CD4-positive, alpha-beta T cell treated with Interleukin-21 for 1 hour (primary cell): ENCODE measurements around the gene SMOC2.

Source experiments
- DNase-seq: peaks from one replicate; pipeline ENCODE4 v3.0.0-alpha.2; 2020

Gene SMOC2

GRCh38 chr6:168581236-168581635 is 140.3 kb downstream of the SMOC2 start:
- no peak for DNase-seq

DNA sequence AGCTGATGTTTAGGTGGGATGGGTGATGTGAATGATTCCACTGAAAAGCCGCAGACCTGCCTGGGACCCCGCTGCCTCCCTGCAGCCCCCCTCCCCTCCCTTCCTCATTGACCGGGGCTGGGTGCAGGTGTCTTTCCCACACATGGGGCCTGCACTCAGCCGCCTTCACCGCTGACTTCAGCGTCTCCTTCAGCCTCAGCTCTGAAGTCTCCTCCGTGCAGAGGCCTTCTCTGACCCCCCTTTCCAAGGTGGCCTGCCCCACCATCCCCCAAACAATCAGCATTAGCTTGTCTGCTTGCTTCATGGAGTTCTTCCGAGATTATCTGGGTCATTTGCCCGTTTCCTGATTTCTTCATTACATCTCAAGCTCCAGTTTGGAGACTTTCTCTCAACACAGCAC is 140.7 kb downstream of the SMOC2 start:
- no peak for DNase-seq

DNA sequence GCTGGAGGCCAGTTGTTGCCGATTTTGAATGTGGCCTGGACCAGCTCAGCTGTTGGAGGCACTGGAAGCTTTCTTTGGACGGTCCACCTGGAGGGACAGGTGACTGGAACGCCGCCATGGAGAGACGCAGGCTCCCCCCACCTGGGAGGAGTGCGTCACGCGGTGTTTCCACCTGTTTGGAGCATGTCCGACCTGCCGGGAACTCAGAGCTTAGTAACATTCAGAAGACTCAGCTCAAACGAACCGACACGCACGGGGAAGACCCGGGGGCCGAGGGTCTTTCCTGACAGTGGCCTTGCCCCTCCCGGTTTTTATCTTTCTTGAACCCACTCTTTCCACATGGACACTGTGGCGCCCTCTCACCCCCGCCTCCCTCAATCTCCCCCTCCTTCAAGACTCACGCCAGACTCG is 141.6 kb downstream of the SMOC2 start:
- no peak for DNase-seq

DNA sequence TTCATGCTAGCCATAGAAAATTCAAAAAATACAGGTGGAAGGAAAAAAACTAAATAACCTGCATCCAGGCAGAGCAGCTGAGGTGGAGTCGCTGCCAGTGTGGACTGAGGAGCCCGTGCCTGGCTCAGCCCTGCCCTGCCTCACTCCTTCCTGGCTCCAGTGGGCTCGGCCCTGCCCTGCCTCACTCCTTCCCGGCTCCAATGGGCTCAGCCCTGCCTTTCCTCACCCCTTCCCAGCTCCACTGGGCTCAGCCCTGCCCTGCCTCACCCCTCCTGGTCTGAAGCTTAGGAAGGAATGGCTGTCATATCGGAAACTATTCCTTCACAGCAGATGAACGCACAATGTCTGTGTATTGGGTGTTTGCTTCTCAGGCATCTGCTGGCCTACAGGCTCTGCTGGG is 142.1 kb downstream of the SMOC2 start:
- DNase-seq, result no peak

GRCh38 chr6:168583821-168584220 is 142.8 kb downstream of the SMOC2 start:
- no peak for DNase-seq

GRCh38 chr6:168584249-168584648 is 143.3 kb downstream of the SMOC2 start:
- DNase-seq, result no peak

DNA sequence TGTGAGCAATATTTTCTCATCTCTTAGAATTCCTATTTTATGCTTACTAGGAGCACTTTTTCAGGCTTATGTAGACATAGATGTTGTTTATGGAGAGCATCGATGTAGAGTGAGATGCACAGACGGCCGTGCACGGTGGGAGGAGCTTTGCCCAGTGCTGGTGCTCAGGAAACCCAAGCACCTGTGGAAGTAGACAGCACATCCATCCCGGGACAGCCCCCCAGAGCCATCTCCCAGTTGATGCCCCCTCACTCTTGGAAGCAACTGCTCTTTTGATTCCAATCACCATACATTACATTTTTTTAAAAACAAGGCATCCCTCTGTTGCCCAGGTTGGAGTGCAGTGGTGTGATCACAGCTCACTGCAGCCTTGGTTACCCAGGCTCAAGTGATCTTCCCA is 143.7 kb downstream of the SMOC2 start:
- DNase-seq, result no peak

- DNase-seq, result no peak
Observed at GRCh38 chr6:168585441-168585840, 144.5 kb downstream of the SMOC2 start.

- DNase-seq, result no peak
Observed at GRCh38 chr6:168589275-168589674, 148.3 kb downstream of the SMOC2 start.

DNA sequence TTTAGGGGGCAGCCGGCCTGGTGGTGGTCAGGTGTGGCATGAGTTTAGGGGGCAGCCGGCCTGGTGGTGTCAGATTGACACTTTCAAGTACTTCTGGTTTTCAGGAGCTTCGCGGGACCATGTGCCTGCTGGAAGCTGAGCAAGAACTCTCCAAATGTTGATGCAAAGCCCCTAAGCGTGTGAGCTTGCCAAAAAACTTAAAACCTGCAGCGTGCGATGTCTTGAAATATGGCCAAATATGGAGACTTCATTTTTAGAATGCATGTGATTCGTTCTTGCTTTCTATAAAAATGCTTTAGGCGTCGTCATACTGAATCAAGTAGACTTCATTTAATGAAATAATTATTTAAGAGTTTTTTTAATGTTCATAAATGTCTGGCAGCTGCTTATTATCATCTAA is 149.4 kb downstream of the SMOC2 start:
- DNase-seq, result no peak

- no peak for DNase-seq
Observed at GRCh38 chr6:168596344-168596743, 155.4 kb downstream of the SMOC2 start.

DNA sequence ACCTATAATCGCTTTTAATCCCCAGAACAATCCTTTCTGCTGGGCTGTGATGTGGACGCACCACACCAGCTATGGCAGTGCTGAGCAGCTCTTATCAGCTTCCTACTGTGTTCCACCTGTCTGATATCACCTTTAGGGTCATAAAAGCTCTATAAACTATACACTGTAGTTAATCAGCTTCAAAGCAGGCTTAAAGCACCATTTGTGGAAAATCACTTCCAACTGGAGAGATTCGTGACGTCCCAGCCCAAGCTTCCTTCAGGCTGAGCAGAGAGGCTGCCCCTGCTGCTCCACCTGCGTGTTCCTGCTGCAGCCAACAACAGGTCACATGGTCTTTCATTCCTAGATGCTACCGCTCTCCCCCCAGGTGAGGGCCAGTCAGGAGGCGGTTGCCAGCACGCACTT is 156.5 kb downstream of the SMOC2 start:
- DNase-seq, result no peak

DNA sequence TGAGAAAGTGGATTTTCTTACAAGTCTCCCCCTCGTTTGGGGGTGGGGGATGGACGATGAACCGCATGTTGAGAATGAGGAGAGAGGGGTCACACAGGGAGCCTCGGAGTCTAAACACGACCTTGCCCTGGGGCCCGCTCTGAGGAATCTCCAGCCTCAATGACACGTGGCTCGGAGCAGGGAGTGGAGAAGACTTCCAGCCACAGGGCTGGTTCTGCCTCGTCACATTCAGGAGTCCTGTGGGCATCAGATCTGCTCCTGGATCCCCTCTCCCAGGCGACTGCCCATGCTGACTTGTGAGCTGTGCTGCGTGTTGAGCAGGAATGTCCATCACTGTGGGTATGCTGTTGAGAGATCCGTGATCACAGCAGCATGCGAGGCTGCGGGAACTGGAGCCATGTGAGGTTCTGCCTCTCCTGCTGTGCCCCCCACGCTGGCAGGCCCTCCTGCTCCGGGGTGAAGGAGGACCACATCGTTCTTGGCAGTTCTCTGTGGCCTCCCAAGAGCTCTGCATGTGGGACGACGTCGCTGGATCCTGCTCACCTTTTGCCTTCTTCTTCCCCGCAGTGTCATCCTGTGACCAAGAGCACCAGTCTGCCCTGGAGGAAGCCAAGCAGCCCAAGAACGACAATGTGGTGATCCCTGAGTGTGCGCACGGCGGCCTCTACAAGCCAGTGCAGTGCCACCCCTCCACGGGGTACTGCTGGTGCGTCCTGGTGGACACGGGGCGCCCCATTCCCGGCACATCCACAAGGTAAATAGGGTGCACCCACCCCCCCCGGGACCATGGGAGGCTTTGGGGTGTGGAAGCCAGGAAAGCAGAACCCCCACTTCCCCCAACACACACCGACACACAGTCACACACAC is 157.5 kb downstream of the SMOC2 start:
- DNase-seq, result no peak

DNA sequence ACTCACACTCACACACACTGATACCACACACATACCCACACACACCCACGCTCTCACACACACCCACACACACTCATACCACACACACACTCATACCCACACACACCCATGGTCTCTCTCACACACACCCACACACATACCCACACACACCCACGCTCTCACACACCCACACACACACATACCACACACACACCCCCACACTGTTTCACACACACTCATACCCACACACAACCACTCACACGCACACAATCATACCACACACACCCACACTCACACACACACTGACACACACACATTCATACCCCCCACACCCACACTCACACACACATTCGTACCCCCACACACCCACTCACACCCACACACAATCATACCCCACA is 158.1 kb downstream of the SMOC2 start:
- no peak for DNase-seq

DNA sequence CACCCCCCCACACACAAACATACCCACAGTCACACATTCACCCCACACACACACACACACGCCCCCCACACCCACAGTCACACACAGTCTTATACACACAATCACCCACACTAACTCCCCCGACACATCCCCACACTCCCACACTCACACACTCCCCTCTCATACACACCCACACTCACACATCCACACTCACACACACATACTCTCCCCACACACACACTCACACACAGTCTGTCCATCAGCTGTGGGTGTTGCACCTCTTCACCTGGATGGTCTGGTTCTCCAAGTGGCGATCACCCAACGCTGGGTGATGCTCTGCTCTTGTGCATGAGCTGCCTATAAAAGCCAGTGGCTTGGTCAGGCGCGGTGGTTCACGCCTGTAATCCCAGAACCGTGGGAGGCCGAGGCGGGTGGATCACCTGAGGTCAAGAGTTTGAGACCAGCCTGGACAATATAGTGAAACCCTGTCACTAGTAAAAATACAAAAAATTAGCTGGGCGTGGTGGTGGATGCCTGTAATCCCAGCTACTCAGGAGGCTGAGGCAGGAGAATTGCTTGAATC is 158.9 kb downstream of the SMOC2 start:
- no peak for DNase-seq

DNA sequence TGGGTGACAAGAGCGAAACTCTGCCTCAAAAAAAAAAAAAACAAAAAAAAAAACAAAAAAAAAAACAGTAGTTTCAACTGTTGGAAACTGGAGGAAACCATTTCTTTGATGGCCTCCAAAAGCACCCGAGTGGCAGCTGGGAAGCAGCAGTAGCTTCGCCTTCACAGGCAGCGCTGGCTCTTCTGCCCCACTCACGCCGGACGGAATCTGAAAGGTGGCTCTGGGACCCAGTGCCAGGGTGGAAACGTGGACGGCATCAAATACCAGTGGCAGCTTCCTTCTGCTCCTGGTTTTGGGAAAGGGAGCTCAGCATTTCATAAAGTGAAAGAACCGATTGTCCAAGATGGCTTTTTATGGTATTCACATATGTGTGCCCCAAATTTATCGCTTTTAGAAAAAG is 159.4 kb downstream of the SMOC2 start:
- DNase-seq, result no peak

GRCh38 chr6:168601111-168601510 is 160.1 kb downstream of the SMOC2 start:
- DNase-seq, result no peak

DNA sequence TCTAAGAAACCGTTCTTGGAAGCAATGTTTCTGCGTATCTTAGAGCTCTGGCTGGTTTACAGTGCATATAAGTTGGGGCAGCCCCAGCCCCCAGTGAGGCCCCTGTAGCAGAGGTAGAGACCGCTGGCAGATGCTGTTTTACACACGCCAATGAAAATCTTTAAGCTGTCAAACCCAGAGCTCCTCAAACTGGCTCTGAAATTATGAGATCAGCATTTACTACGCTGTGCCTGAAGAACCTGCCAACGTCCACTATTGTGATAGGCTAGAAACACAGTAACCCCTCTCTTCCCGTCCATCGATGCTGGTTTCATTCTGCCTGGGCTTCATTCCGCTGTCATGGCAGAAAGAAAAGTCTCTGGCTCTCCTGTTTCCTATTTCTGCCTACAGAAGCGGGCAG is 160.6 kb downstream of the SMOC2 start:
- DNase-seq, result no peak

- DNase-seq, result no peak
Observed at GRCh38 chr6:168602576-168602975, 161.6 kb downstream of the SMOC2 start.

DNA sequence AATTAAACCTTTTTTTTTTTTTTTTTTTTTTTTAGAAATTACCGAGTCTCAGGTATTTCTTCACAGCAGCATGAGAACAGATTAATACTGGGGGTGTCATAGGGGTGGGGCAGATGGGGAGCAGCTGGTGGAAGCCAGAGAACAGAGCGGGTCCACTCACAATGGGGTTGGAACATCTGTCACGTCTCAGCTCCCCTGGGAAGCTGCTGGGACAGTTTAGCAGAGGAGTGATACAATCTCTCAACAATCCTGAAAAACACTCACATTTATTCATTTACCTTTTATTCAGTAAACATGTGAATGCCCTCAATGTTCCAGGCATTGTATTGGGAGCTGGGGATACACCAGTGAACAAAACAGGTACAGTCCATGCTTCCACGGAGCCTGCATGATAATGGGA is 162.2 kb downstream of the SMOC2 start:
- no peak for DNase-seq

DNA sequence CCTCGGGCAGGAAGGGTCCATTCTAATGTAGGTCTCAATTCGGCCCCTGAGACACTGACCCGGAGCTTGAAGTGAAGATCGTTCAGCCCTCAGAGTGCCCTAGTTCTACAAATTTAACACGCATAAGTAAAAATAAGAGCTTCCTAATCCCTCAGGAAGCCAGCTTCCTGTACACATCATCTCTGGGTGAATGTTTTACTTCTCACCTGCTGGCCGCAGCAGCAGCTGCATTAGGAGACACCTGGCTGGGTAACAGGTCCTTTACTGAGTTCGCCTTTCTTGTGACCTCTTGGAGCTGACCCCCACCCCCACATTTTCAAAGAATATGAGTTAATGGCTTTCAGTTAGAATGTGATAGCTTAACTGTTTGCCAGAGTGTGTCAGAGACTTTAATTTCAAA is 165.0 kb downstream of the SMOC2 start:
- no peak for DNase-seq

GRCh38 chr6:168606722-168607121 is 165.7 kb downstream of the SMOC2 start:
- no peak for DNase-seq

DNA sequence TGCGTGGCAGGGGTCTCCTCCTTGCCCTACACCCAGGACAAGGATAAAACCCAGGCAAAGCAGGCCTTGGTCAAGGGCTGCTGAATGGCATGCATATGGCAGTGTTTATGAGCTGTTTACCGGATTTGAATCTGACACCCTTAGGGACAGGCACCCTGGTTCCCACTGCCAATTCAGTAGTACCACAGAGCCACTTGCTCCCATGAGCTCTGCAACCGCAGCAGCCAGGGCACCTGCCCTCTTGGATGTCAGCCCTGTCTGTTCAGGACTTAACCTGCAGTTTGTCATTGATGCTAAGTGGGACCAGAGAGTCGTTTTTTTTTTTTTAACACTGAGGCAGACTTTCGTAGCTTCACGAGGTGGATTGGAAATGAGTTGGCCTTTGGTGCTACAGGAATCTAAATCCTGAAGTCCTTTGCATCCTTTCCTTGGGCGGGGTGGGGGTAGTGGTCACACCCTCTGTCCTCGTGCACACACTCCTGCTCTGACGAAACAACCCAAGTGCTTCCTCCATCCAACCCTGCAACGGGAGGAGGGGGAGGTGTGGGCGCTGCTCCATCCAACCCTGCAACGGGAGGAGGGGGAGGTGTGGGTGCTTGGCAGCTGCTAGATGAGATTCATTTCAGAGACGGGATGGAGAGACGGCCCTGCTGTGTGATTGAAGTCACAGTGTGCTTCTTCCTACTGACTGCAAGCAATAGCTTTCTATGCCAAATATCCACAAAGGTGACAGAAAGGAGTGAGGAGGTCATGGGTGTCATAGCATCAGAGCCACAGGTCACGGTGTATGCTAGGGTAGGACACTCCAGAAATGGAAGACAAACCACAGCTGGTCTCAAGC is 166.5 kb downstream of the SMOC2 start:
- no peak for DNase-seq

GRCh38 chr6:168608113-168608400 is 167.1 kb downstream of the SMOC2 start:
- DNase-seq, result no peak
